LNCAP (cell line): Measurements from ENCODE around the gene LHX1.

Experiments used
- CTCF ChIP-seq: fragments of 450-650 bp; IDR thresholded peaks from 2 replicates; pipeline ENCODE4 v1.5.1; 2017; ENCODE audit warnings: mild to moderate bottlenecking

The LHX1 gene

GRCh38 chr17:36926226-36926625 lies 11.0 kb upstream of the LHX1 start:
- no peak for TF ChIP-seq CTCF

- no peak for TF ChIP-seq CTCF
Measured at GRCh38 chr17:36926701-36927100, 10.6 kb upstream of the LHX1 start.

GRCh38 chr17:36928471-36929345 lies 8.6 kb upstream of the LHX1 start:
- TF ChIP-seq CTCF: no peak

GRCh38 chr17:36929851-36930582 lies 7.3 kb upstream of the LHX1 start:
- TF ChIP-seq CTCF: no peak

- TF ChIP-seq CTCF: no peak
Measured at GRCh38 chr17:36930583-36930900, 6.7 kb upstream of the LHX1 start.

GRCh38 chr17:36931096-36931696 lies 6.1 kb upstream of the LHX1 start:
- TF ChIP-seq CTCF: no peak

- no peak for TF ChIP-seq CTCF
Measured at GRCh38 chr17:36931697-36932382, 5.4 kb upstream of the LHX1 start.
